Muscle layer of colon (tissue), 2 donors: ENCODE data around the gene FARP1.

ENCODE experiments used
- H3K27ac ChIP-seq: one replicate; pipeline ENCODE4 v1.7.0; 2013; ENCODE audit warnings: low read depth, mild to moderate bottlenecking, low read length, moderate library complexity
- H3K27me3 ChIP-seq, 2 donors: one replicate each; pipeline ENCODE4 v1.7.0; 2013; ENCODE audit warnings: low read length in 2 of 2, mild to moderate bottlenecking in 2 of 2; ENCODE audit not compliant: insufficient read depth in 2 of 2, control insufficient read depth in 1 of 2
- H3K36me3 ChIP-seq: one replicate; pipeline ENCODE4 v1.7.0; 2013; ENCODE audit warnings: mild to moderate bottlenecking, low read length; ENCODE audit not compliant: insufficient read depth
- H3K4me1 ChIP-seq: one replicate; pipeline ENCODE4 v1.7.0; 2013; ENCODE audit warnings: mild to moderate bottlenecking, low read length; ENCODE audit not compliant: insufficient read depth
- H3K4me3 ChIP-seq, 2 donors: one replicate each; pipeline ENCODE4 v1.7.0; 2013; ENCODE audit warnings: low read length in 2 of 2, low read depth in 1 of 2, mild to moderate bottlenecking in 1 of 2, moderate library complexity in 1 of 2
- H3K9ac ChIP-seq: one replicate; pipeline ENCODE4 v1.7.0; 2013; ENCODE audit warnings: low read length
- H3K9me3 ChIP-seq: one replicate; pipeline ENCODE4 v1.7.0; 2013; ENCODE audit warnings: mild to moderate bottlenecking, low read length
- donor health status: abdominal sarcoma.
- donor health status: Adenocarcinoma of cecum.

The FARP1 gene

DNA sequence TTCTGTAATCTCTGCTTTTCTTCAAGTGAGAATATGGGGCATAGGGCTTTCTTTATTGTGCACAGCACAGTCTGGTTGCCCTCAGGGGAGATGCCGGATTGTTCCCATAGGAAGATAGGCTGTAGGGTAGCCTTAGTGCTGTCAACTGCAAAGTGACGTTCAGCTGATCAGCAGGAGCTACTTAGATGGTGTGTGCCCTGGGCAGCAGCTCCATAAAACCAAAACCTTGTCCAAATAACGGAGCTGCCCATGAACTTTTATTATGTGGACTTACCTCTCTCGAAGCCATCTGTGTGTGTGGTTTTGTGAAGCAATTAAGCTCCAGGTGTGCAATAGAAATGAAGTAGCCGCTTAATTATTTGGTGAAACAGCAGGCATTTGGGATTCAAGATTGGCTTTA lies 154.2 kb downstream of the FARP1 start:
- peaks cover 54% of the 10 kb centered on the region for H3K4me1 ChIP-seq
- no peak overlapping the region for H3K9ac ChIP-seq
- no peak overlapping the region for H3K27ac ChIP-seq
- no peaks in the 10 kb centered on the region for H3K9me3 ChIP-seq
- H3K4me3 ChIP-seq, result no peak overlapping the region
- H3K36me3 ChIP-seq, result no peaks in the 10 kb centered on the region
- no peaks in the 10 kb centered on the region for H3K27me3 ChIP-seq

DNA sequence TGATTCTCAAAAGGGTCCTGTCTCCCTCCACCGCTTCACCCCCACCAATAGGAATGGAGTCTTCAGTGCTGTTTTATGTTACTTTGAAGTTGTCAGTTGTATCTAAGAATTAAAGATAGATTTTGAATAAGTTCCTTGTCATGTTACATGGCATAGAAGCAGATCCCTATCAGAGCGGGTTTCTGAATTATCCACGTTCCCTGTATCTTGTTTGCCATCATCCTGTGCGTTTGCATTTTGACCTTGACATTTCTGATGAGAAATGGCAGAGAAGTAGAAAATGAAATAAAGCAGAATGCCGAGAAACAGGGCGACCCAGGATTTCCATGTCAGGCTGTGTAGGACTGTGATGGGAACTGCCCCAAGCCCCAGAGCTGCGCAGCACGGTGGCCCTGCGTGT lies 154.9 kb downstream of the FARP1 start:
- Histone ChIP-seq H3K4me1 (peaks cover 61% of the 10 kb centered on the region), H3K27ac (no peak overlapping the region), H3K9me3 (no peaks in the 10 kb centered on the region), H3K4me3 (no peak overlapping the region), H3K27me3 (no peaks in the 10 kb centered on the region), H3K36me3 (no peaks in the 10 kb centered on the region), H3K9ac (no peak overlapping the region)

DNA sequence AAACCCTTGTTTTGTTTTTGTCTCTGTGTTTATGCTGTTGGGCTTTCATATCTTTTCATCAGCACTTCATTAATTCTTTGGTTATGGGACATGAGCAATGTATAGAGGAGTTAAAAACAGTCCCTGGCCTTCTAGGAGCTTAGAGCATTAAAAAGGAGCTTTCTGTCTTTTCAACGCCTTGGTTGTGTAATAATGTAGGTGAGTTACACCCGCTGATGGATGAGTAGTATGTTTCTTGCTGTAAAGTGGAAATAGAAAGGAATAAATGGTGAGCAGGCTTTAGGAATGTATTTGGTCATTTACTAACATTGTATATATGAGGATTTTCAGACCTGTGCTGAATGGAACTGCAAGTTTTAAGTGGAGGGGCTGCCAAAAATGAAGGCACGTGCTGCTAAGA lies 155.7 kb downstream of the FARP1 start:
- H3K9ac ChIP-seq, result no peak overlapping the region
- no peaks in the 10 kb centered on the region for H3K27me3 ChIP-seq
- no peak overlapping the region for H3K27ac ChIP-seq
- H3K36me3 ChIP-seq, result no peaks in the 10 kb centered on the region
- no peaks in the 10 kb centered on the region for H3K9me3 ChIP-seq
- peaks cover 60% of the 10 kb centered on the region for H3K4me1 ChIP-seq
- H3K4me3 ChIP-seq, result no peak overlapping the region

DNA sequence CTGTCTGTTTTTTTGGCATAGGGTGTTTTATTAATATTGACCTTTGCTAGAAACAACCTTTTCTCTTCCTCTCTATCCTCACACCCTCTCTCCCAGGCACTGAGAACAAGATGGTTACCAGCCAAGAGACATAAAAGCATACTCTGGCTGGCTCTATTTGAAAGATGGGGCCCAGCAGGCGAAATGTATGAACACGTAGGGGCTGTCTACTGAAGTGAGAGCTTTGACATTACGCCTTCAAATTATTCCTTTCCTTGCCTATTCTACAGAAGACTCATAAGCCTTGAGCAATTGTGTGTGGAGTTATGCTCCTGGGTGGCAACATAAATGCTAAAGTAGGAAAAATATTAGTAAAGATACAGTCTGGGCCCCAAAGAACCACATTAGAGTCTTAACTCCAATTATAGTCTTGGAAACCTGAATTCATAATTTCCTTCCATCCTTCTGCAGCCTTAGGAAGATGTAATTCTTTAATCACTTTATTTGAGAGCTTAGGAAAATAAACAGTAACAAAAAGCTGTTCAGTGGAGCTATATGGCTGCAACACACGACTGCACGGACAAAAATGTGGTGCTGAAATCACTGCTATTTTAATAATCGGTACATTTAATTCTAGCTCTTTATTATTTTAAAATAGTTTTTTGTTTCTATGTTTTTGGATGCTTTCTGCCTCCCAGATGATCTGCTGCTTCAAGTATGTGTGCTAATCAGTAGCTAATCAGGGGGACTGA lies 156.5 kb downstream of the FARP1 start:
- Histone ChIP-seq H3K27ac (peak overlapping the region; percentile 63), H3K9ac (no peak overlapping the region), H3K4me3 (no peak overlapping the region), H3K27me3 (no peaks in the 10 kb centered on the region), H3K4me1 (peaks cover 56% of the 10 kb centered on the region), H3K9me3 (no peaks in the 10 kb centered on the region), H3K36me3 (no peaks in the 10 kb centered on the region)

DNA sequence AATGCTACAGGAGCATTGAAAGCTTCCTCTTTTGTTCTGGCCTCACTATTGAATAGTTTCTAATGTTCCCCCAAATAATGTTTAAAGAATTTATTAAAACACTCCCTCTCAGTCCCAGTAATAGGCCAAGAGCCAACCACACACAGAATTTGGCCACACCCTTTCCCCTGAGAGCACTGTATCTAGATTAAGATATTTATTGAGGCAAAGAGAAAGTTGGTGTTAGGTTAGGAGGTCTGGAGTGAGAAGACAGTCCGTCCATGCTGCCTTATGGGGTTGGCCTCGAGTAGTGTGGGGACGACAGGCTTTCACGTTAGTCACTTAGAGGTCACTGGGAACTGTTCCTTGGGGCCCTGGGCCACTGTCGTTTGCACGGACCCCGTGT lies 157.1 kb downstream of the FARP1 start:
- Histone ChIP-seq H3K4me1 (peaks cover 56% of the 10 kb centered on the region), H3K27me3 (no peaks in the 10 kb centered on the region), H3K9ac (no peak overlapping the region), H3K4me3 (no peak overlapping the region), H3K27ac (peak overlapping the region; percentile 63), H3K9me3 (no peaks in the 10 kb centered on the region), H3K36me3 (no peaks in the 10 kb centered on the region)

DNA sequence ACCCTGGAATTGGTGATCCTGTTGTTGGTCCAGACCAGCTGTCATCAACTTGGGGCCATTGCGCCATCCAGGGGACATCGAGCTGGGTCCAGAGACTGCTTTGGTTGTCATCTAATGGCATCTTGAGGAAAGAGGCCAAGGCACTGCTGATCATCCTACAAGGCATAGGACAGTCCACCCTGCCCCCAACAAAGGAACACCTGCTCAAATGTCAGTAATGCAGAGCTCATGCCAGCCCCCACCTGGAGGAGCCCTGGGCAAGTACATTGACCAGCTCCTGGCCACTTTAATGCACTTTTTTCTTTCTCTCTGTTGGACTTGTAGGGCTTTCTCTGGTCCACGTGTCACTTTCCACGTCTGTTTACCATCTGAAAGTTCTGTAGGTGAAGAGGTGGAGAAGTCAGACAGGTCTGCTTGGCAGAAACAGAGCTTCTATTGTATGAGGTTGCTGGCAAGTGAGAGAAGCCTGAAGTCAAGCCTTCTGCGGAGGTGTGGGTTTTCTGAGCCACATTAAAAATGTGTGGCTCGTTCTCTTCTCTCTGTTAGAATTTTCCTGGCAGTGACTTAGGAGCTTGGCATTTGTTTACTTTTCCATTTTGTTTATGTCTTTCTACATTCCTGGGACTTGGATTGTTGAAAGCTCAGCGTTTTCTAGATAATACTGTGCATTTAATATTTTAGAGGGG lies 158.2 kb downstream of the FARP1 start:
- Histone ChIP-seq H3K36me3 (no peaks in the 10 kb centered on the region), H3K4me3 (peak overlapping the region in 1 of 2 donors; percentile 5), H3K27ac (peak overlapping the region; percentile 62), H3K4me1 (peaks cover 52% of the 10 kb centered on the region), H3K27me3 (no peaks in the 10 kb centered on the region), H3K9me3 (no peaks in the 10 kb centered on the region), H3K9ac (no peak overlapping the region)

DNA sequence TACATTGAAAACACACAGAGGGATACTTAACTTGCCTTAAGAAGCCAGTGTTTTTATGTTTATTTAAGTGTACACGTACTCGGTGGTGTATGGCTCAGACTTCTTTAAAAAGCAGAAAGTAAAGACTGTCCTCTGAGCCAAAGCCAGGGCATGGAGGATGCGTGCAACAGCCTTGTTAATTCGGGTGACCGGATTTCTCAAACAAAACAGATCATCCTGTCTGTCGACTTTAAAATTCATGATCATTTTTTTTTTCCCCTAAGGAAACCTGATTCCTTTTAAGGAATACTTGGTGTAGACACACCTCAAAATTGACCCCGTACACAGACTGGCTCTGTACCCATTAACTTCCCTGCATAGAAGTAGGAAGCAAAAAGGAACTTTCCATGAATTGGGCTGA lies 158.8 kb downstream of the FARP1 start:
- H3K27ac ChIP-seq, result peak overlapping the region; percentile 62
- no peak overlapping the region for H3K4me3 ChIP-seq

DNA sequence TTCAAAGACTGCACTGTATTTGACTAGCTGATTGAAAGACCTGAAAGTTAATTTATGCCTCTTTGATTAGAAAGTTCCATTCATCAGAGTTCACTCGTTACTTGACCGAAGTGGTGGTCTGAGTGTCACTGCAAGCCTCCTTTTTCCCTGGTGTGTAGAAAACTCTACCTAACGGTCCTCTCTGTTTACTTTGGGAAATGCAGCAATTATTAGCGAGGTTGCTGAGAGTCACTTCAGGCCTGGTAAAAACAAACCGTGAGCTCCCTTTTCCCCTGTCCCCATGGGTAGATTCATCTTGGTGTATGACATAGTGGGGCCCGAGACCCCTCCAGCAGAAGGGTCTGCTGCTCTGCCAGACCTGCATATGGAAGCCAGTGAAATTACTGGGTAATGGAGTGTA lies 161.0 kb downstream of the FARP1 start:
- Histone ChIP-seq H3K36me3 (no peaks in the 10 kb centered on the region), H3K9ac (no peak overlapping the region), H3K4me1 (peaks cover 45% of the 10 kb centered on the region), H3K4me3 (no peak overlapping the region), H3K27ac (no peak overlapping the region), H3K9me3 (no peaks in the 10 kb centered on the region), H3K27me3 (no peaks in the 10 kb centered on the region)

More for the DNA sequence above, 158.8 kb downstream of the FARP1 start:
- Histone ChIP-seq H3K9me3 (no peaks in the 10 kb centered on the region), H3K36me3 (no peaks in the 10 kb centered on the region), H3K4me1 (peaks cover 52% of the 10 kb centered on the region), H3K27me3 (no peaks in the 10 kb centered on the region), H3K9ac (no peak overlapping the region)

DNA sequence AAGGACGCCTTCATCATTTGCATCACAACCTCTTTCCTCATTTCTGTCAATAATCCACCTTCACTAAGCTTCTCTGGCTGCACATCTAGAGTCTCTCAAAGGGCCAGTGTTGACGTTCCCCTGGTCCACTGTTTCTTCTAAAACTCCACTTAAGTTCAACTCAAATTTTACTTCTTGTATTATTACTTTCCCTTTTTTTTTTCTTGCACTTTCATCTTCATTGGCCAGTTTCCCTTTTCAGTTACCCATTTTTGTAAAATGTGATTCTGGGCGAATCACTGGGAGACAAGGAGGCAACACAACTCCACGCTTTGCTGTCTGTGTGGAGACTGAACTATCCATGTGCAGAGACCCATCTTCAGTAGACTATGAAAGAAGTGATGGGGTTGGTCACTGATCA lies 162.8 kb downstream of the FARP1 start:
- H3K4me3 ChIP-seq, result no peak overlapping the region
- no peak overlapping the region for H3K27ac ChIP-seq
- no peaks in the 10 kb centered on the region for H3K36me3 ChIP-seq
- H3K9me3 ChIP-seq, result no peaks in the 10 kb centered on the region
- H3K27me3 ChIP-seq, result no peaks in the 10 kb centered on the region
- peaks cover 29% of the 10 kb centered on the region for H3K4me1 ChIP-seq
- H3K9ac ChIP-seq, result no peak overlapping the region

DNA sequence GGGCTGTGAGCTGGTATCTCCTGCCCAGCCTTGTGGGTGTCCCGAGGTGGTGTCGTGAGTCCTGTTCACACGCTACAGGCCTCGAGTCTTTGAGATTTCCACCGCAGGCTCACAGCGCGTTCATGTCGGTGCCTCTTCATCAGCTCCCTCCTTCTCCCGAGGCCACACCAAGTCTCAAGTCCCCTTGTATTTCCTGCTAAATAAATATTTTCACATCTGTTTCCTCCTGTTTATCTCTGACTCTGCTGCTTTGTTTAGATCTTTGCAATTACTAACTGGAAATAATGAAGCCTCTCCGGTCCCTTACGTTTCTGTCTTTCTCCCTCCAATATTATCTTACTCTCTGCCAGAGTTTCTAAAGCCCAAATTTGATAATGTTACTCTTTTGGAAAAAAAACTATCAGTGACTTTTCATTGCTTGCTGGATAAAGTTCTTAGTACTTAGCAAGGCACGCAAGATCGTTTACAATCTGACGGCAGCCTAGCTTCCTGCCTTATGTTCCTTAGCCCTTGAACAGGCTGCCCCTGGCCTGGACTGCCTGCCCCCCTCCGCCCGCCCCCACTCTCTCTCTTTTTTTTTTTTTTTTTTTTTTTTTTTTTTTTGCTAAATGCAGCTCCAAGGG lies 164.7 kb downstream of the FARP1 start:
- Histone ChIP-seq H3K27ac (peak overlapping the region; percentile 72), H3K27me3 (no peaks in the 10 kb centered on the region), H3K9ac (no peak overlapping the region), H3K9me3 (no peaks in the 10 kb centered on the region), H3K4me1 (peaks cover 12% of the 10 kb centered on the region), H3K4me3 (no peak overlapping the region), H3K36me3 (no peaks in the 10 kb centered on the region)

DNA sequence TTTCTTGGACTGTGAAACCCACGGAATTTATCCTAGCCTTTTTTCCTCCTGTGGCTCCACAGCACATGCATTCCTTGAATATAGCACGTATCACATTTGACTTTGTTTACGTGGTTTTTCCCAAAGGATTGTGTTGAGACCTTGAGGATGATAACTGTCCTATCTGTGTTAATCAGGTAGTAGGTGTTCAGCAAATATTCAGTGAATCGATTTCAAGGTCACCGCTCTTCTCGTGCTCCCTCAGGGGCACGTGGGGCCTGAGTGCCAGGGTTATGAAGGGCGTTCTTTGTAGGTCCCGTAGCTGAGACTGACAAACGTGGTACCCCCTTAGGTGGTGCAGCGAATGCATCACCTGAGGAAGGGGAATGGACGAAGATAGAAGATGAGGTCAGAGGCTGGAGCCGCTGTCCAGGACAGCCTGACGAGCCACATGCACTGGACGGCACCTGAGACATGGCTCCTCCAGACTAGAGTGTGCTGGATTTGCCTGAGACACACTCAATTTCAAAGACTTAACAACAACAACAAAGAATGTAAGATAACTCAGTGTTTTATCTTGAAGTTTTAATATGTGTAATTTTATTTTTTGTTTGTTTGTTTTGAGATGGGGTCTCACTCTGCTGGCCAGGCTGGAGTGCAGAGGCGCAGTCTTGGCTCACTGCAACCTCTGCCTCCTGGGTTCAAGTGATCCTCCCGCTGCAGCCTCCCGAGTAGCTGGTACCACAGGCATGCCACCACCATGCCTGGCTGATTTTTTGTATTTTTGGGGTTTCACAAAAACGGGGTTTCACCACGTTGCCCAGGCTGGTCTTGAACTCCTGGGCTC lies 165.4 kb downstream of the FARP1 start:
- peaks cover 13% of the 10 kb centered on the region for H3K4me1 ChIP-seq
- no peak overlapping the region for H3K4me3 ChIP-seq
- no peaks in the 10 kb centered on the region for H3K9me3 ChIP-seq
- no peaks in the 10 kb centered on the region for H3K36me3 ChIP-seq
- H3K27me3 ChIP-seq, result no peaks in the 10 kb centered on the region
- no peak overlapping the region for H3K9ac ChIP-seq
- peak overlapping the region; percentile 72 for H3K27ac ChIP-seq
